OCI-LY3 (cell line): ENCODE measurements around the gene RGCC.

Source experiments
- CTCF ChIP-seq: fragments of 200-600, 300-600 bp; sonication (generic); IDR thresholded peaks from 2 replicates; pipeline ENCODE4 v1.5.1; 2014; ENCODE audit warnings: antibody characterized with exemption, low read length, low read depth
- EZH2phosphoT487 ChIP-seq: fragments of 200-600 bp; shearing (Covaris generic); IDR thresholded peaks from 2 replicates; pipeline ENCODE4 v1.6.1; 2018; ENCODE audit warnings: antibody characterized with exemption, mixed run types, low read depth

GRCh38 chr13:41502031-41502430 lies 44.7 kb downstream of the RGCC start:
- TF ChIP-seq CTCF (no peak), EZH2phosphoT487 (no peak)
